Heart right ventricle (tissue), 16 donors: ENCODE data around the gene SCYGR8. TPM values are rescaled to one million over a fixed set of nuclear protein-coding genes. Genes with fewer than 3 reads are reported as not detected.
"Not testable (repeated sequence)": the region's sequence is repeated elsewhere in the genome, so short reads cannot be mapped to it uniquely, and the experiment has no call there.

ENCODE experiments used
- ATAC-seq, 8 donors: fragments of 200-7000 bp; cut with Tn5 transposase; one replicate each; pipeline ENCODE4 v1.9.1; 2020; ENCODE audit warnings: mild to moderate bottlenecking in 8 of 8, moderate library complexity in 8 of 8, moderate number of reproducible peaks in 1 of 8
- DNase-seq, 2 donors: peaks; one replicate each; pipeline ENCODE4 v3.0.0-alpha.2; 2020
- H3K27ac ChIP-seq, 10 donors: fragments of 200-600 bp; sonication (generic) in 2 of 10; one replicate each; pipeline versions ENCODE4 v1.5.0 to v1.8.0; 2020 to 2022; ENCODE audit warnings: mild to moderate bottlenecking in 3 of 10
- H3K27me3 ChIP-seq, 7 donors: fragments of 200-600 bp; one replicate each; pipeline ENCODE4 v1.8.0; 2021 to 2022; ENCODE audit warnings: mild to moderate bottlenecking in 2 of 7
- H3K36me3 ChIP-seq, 9 donors: fragments of 200-600 bp; sonication (generic) in 1 of 9; one replicate each; pipeline versions ENCODE4 v1.5.0 to v1.8.0; 2020 to 2022; ENCODE audit warnings: mild to moderate bottlenecking in 2 of 9
- H3K4me1 ChIP-seq, 9 donors: fragments of 200-600 bp; sonication (generic) in 1 of 9; one replicate each; pipeline versions ENCODE4 v1.5.0 to v1.8.0; 2020 to 2022; ENCODE audit warnings: mild to moderate bottlenecking in 4 of 9
- H3K4me3 ChIP-seq, 10 donors: fragments of 200-600 bp; sonication (generic) in 2 of 10; one replicate each; pipeline versions ENCODE4 v1.5.0 to v1.8.0; 2020 to 2022; ENCODE audit warnings: mild to moderate bottlenecking in 7 of 10, moderate library complexity in 2 of 10
- H3K9me3 ChIP-seq, 11 donors: fragments of 200-600 bp in 10 of 11; sonication (generic) in 2 of 11; one replicate each; pipeline versions ENCODE4 v1.5.0 to v1.8.0; 2013 to 2022; ENCODE audit warnings: mild to moderate bottlenecking in 2 of 11, control low read depth in 1 of 11, moderate library complexity in 1 of 11
- CTCF ChIP-seq, 9 donors: fragments of 200-600 bp; sonication (generic) in 2 of 9; IDR thresholded peaks; one replicate each; pipeline versions ENCODE4 v1.5.0 to v1.8.0; 2021 to 2022; ENCODE audit warnings: antibody characterized with exemption in 9 of 9, mild to moderate bottlenecking in 5 of 9, moderate library complexity in 1 of 9
- WGBS, 2 donors: extraction: QIAGEN DNeasy Blood & Tissue Kit; methylation state at CpG; one replicate each; pipeline ENCODE4 v1.1.7; 2013; ENCODE audit warnings: inconsistent platforms in 1 of 2; 5-methylcytosine and 5-hydroxymethylcytosine counted together
- intact Hi-C, 10 donors: fragments of 100-400 bp; cut with DNase I; formaldehyde crosslinking; loops; one replicate each; pipeline versions ENCODE4 v1.11.1 to v1.14.2; 2022
- polyA plus RNA-seq, 2 donors: library from polyadenylated mRNA; stranded (reverse); fragments of 200-250 nt; gene quantifications; one replicate each; pipeline ENCODE4 v1.2.3, GENCODE V29; 2013
- total RNA-seq, 10 donors: library from RNA; stranded (reverse); fragmentation: NEBNext Ultra II Directional in 3 of 10; extraction: Animal tissue kit (Norgen Biotek cat#: 25700) in 3 of 10; gene quantifications; one replicate each; pipeline versions ENCODE4 v1.2.1 to v1.2.4, GENCODE V29; 2021 to 2023
- donor health status: Arrhythmogenic right ventricular cardiomyopathy.
- donor health status: ischemic (EF 13 %, LVEDD 7.1; RV severe dilation, severe dysfunction).
- donor health status: healthy with polysubstance abuse.
- donor health status: DM: no; HTN: yes; CAD: no.
- donor health status: DM: no; HTN: no; CAD: no.
- donor health status: ischemic (EF 25% LVEDD 6.9; RV normal size, moderate dysfunction).
- donor health status: ischemic (EF 25% LVEDD 5.7; RV mildly dilated, moderate dysfunction).
- donor health status: healthy.
- donor health status: DM: yes; HTN: yes; CAD: no.
- donor health status: Ischemic cardiomyopathy.
- donor health status: ischemic (EF 35%, LVEDD 5.7; RV mildly dilated, moderate dysfunction).
- donor health status: nonischemic (EF 11% LVEDD 7.7; RV severe dilation, severe dysfunction).
- donor health status: DM: yes; HTN: yes; CAD: no.
- donor health status: PGD.
- donor health status: ischemic (EF 29% LVEDD 5.4; RV normal size, mild dysfunction).
- donor health status: nonischemic (EF 23%, LVEDD 6.1; RV moderate dilation, normal function).

Gene SCYGR8
- total and polyA plus RNA-seq, 12 donors, result not detected

- ATAC-seq (no peak), DNase-seq (no peak)
- H3K27ac ChIP-seq, result no peak overlapping the region
- peaks cover 0 to 8% (median 0%) of the 10 kb centered on the region in 7 donors for H3K27me3 ChIP-seq
- WGBS, 2 donors, result 56 to 57% methylated on average over 6 of the region's 6 CpGs
- no peaks in the 10 kb centered on the region for H3K4me1 ChIP-seq
- H3K9me3 ChIP-seq, result no peaks in the 10 kb centered on the region
- intact Hi-C loops, result no loop called here
- H3K4me3 ChIP-seq, result no peak overlapping the region
- H3K36me3 ChIP-seq, result no peaks in the 10 kb centered on the region
- peak in 1 of 9 donors; percentile 14 for TF ChIP-seq CTCF (IDR thresholded peaks at IDR 0.05)
Measured at GRCh38 chr2:227748079-227748478, 2.4 kb downstream of the SCYGR8 start.

- not testable (repeated sequence) for H3K4me1 ChIP-seq
Measured at GRCh38 chr2:227756261-227756660, 10.6 kb downstream of the SCYGR8 start.

GRCh38 chr2:227759411-227760118 lies 13.9 kb downstream of the SCYGR8 start:
- Histone ChIP-seq H3K4me1 (no peaks in the 10 kb centered on the region), H3K9me3 (no peaks in the 10 kb centered on the region), H3K36me3 (no peaks in the 10 kb centered on the region), H3K27ac (no peak overlapping the region), H3K4me3 (no peak overlapping the region), H3K27me3 (no peaks in the 10 kb centered on the region)
- 64 to 76% methylated on average over 13 of the region's 13 CpGs for WGBS, 2 donors
- intact Hi-C loops, result loop anchor here in 7 of 10 donors (5.0 to 10.0 kb wide), 5 partner anchors 275 to 625 kb away; partner anchors contain the start of gene AGFG1 (in 4 of the 7)
- no peak for DNase-seq
- TF ChIP-seq CTCF (IDR thresholded peaks at IDR 0.05), result no peak
- ATAC-seq, result no peak

More at GRCh38 chr2:227756261-227756660, 10.6 kb downstream of the SCYGR8 start:
- ATAC-seq, H3K36me3 ChIP-seq, intact Hi-C loops, DNase-seq, H3K27me3 ChIP-seq, H3K27ac ChIP-seq, H3K9me3 ChIP-seq, H3K4me3 ChIP-seq: not testable (repeated sequence)
- 65 to 70% methylated on average over 4 of the region's 4 CpGs for WGBS, 2 donors

- no peaks in the 10 kb centered on the region for H3K9me3 ChIP-seq
- H3K36me3 ChIP-seq, result no peaks in the 10 kb centered on the region
- no peak for TF ChIP-seq CTCF (IDR thresholded peaks at IDR 0.05)
- no peak overlapping the region for H3K4me3 ChIP-seq
- 83 to 87% methylated on average over 6 of the region's 6 CpGs for WGBS, 2 donors
- H3K4me1 ChIP-seq, result peaks cover 0 to 8% (median 5%) of the 10 kb centered on the region in 9 donors
- intact Hi-C loops, result loop anchor here in 7 of 10 donors (5.0 to 10.0 kb wide), 5 partner anchors 277 to 627 kb away; partner anchors contain the start of gene AGFG1 (in 4 of the 7)
- no peak for ATAC-seq
- DNase-seq, result no peak
- no peak overlapping the region for H3K27ac ChIP-seq
- no peaks in the 10 kb centered on the region for H3K27me3 ChIP-seq
Measured at GRCh38 chr2:227761740-227762476, 16.2 kb downstream of the SCYGR8 start.
